ENCODE measurements around the gene CXXC1.

Gene CXXC1

GRCh38 chr18:50266248-50266704 is 21.2 kb downstream of the CXXC1 start, which contains the start of gene CFAP53:
CFAP53 (minus strand) TSS chr18:50266495; CDS start chr18:50266404, 91 bp downstream.
- Histone ChIP-seq H3K36me3 (replicated peaks; ENCODE audit: insufficient read depth, low read length) (no peaks in the 10 kb centered on the region), H3K27ac (ENCODE audit: low read length) (peak within 1 kb of the TSS; percentile 33; the same call in 1 of the 2 replicates), H3K9me3 (replicated peaks; ENCODE audit: insufficient read depth, low read length) (no peaks in the 10 kb centered on the region), H3K4me1 (ENCODE audit: low read length) (peaks cover 16% of the 10 kb centered on the region; the same call in 1 of the 2 replicates), H3K9ac (ENCODE audit: low read length) (peak within 1 kb of the TSS; percentile 36; the same call in 1 of the 2 replicates), H3K4me3 (ENCODE audit: low read length) (peak within 1 kb of the TSS; percentile 74), H3K4me2 (ENCODE audit: low read depth, low read length) (peak within 1 kb of the TSS; percentile 63), H3K9me2 (replicated peaks; ENCODE audit: insufficient read depth, low read length) (no peaks in the 10 kb centered on the region), H3K27me3 (replicated peaks; ENCODE audit: insufficient read depth, low read length) (no peaks in the 10 kb centered on the region), H4K20me1 (ENCODE audit: insufficient read depth, low read length) (no peaks in the 10 kb centered on the region), H3F3A (ENCODE audit: insufficient read depth, low read length) (peaks cover 20% of the 10 kb centered on the region; the same call in 1 of the 2 replicates), H2AFZ (ENCODE audit: low read length) (peak within 1 kb of the TSS; percentile 74), H3K79me2 (ENCODE audit: low read length) (no peaks in the 10 kb centered on the region)
- TF ChIP-seq EZH2 (optimal IDR thresholded peaks at IDR 0.05; ENCODE audit: low read depth, low read length) (no peak), CTCF (IDR thresholded peaks at IDR 0.05; ENCODE audit: low read length) (no peak), EZH2phosphoT487 (IDR thresholded peaks at IDR 0.05; ENCODE audit: low read length) (no peak)
- peak; percentile 91 for DNase-seq

GRCh38 chr18:50262977-50263376 is 24.5 kb downstream of the CXXC1 start:
- no peak overlapping the region for H3K4me2 ChIP-seq (ENCODE audit: low read depth, low read length)
- no peak overlapping the region for H3K4me3 ChIP-seq (ENCODE audit: low read length)
- H3K27me3 ChIP-seq (replicated peaks; ENCODE audit: insufficient read depth, low read length): no peaks in the 10 kb centered on the region
- TF ChIP-seq EZH2 (optimal IDR thresholded peaks at IDR 0.05; ENCODE audit: low read depth, low read length) (no peak), EZH2phosphoT487 (IDR thresholded peaks at IDR 0.05; ENCODE audit: low read length) (no peak), CTCF (IDR thresholded peaks at IDR 0.05; ENCODE audit: low read length) (no peak)
- H3K9me2 ChIP-seq (replicated peaks; ENCODE audit: insufficient read depth, low read length): no peaks in the 10 kb centered on the region
- 0 out of 2 replicates have a peak, but pooled peaks cover 6% of the 10 kb centered on the region for H3F3A ChIP-seq (ENCODE audit: insufficient read depth, low read length)
- H3K9ac ChIP-seq (ENCODE audit: low read length): no peak overlapping the region
- H4K20me1 ChIP-seq (ENCODE audit: insufficient read depth, low read length): no peaks in the 10 kb centered on the region
- H3K9me3 ChIP-seq (replicated peaks; ENCODE audit: insufficient read depth, low read length): no peaks in the 10 kb centered on the region
- no peaks in the 10 kb centered on the region for H3K36me3 ChIP-seq (replicated peaks; ENCODE audit: insufficient read depth, low read length)
- no peak overlapping the region for H3K27ac ChIP-seq (ENCODE audit: low read length)
- DNase-seq: no peak
- H2AFZ ChIP-seq (ENCODE audit: low read length): no peak overlapping the region
- H3K79me2 ChIP-seq (ENCODE audit: low read length): no peaks in the 10 kb centered on the region
- H3K4me1 ChIP-seq (ENCODE audit: low read length): peaks cover 12% of the 10 kb centered on the region; the same call in 1 of the 2 replicates

DNA sequence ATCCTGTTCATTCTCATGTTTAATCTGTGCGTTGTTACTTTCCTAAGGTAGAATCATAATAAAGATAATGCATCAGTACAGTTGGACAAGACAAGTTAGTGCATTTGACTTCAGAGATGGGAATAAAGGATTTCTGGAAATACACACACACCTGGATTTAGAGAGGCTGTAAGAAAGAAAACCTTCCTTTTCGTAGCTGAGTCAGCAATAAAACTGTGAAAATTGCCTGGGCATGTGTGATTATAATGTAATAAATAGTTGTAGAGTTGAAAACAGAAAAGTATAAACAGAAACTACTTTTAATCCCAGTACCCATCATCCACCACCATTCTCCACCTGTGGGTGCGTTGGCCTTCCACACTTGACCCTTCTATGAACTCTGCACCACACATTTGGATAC is 36.6 kb downstream of the CXXC1 start:
- no peaks in the 10 kb centered on the region for H3K9me3 ChIP-seq (replicated peaks; ENCODE audit: insufficient read depth, low read length)
- H3K4me2 ChIP-seq (ENCODE audit: low read depth, low read length): no peak overlapping the region
- no peaks in the 10 kb centered on the region for H3K79me2 ChIP-seq (ENCODE audit: low read length)
- H3K9ac ChIP-seq (ENCODE audit: low read length): no peak overlapping the region
- 0 out of 2 replicates have a peak overlapping the region, but pooled peaks have one; percentile 10 for H2AFZ ChIP-seq (ENCODE audit: low read length)
- no peaks in the 10 kb centered on the region for H3K27me3 ChIP-seq (replicated peaks; ENCODE audit: insufficient read depth, low read length)
- no peaks in the 10 kb centered on the region for H3K36me3 ChIP-seq (replicated peaks; ENCODE audit: insufficient read depth, low read length)
- TF ChIP-seq CTCF (IDR thresholded peaks at IDR 0.05; ENCODE audit: low read length) (no peak), EZH2phosphoT487 (IDR thresholded peaks at IDR 0.05; ENCODE audit: low read length) (no peak), EZH2 (optimal IDR thresholded peaks at IDR 0.05; ENCODE audit: low read depth, low read length) (no peak)
- no peak for DNase-seq
- no peak overlapping the region for H3K27ac ChIP-seq (ENCODE audit: low read length)
- H3K9me2 ChIP-seq (replicated peaks; ENCODE audit: insufficient read depth, low read length): no peaks in the 10 kb centered on the region
- no peaks in the 10 kb centered on the region for H4K20me1 ChIP-seq (ENCODE audit: insufficient read depth, low read length)
- H3K4me3 ChIP-seq (ENCODE audit: low read length): no peak overlapping the region
- no peaks in the 10 kb centered on the region for H3K4me1 ChIP-seq (ENCODE audit: low read length)
- H3F3A ChIP-seq (ENCODE audit: insufficient read depth, low read length): no peaks in the 10 kb centered on the region
